Measurements from ENCODE around the gene GPR6. TPM values are rescaled to one million over a fixed set of nuclear protein-coding genes. Genes with fewer than 3 reads are reported as not detected.

Gene GPR6
- total and polyA plus RNA-seq, 2 of the 8 experiments (the other 6 are each of a cell fraction or from before 2014, with no cell fraction given) = 0.18 to 0.37 TPM

GRCh38 chr6:109979033-109979921 lies 1.2 kb downstream of the GPR6 start (continued):
- TF ChIP-seq ATF3 (IDR thresholded peaks at IDR 0.05; ENCODE audit: insufficient read depth, low read depth, low read length) (no peak), RFX5 (IDR thresholded peaks at IDR 0.05; ENCODE audit: borderline replicate concordance, low read depth, low read length) (no peak), BRCA1 (IDR thresholded peaks at IDR 0.05; ENCODE audit: low read depth, low read length) (no peak), ATF2 (IDR thresholded peaks at IDR 0.05; ENCODE audit: low read length) (no peak), POLR2A (IDR thresholded peaks at IDR 0.05; ENCODE audit: control extremely low read depth in 1 of 2, low read depth in 2 of 2, low read length in 2 of 2) (no peak), JUND (IDR thresholded peaks at IDR 0.05; ENCODE audit: low read length) (no peak), SAP30 (IDR thresholded peaks at IDR 0.05; ENCODE audit: insufficient read depth, insufficient replicate concordance, low read length) (no peak), KDM1A (IDR thresholded peaks at IDR 0.05; ENCODE audit: borderline replicate concordance, low read length) (no peak), RBBP5 (IDR thresholded peaks at IDR 0.05; ENCODE audit: borderline replicate concordance, low read depth, low read length) (no peak), KDM4A (IDR thresholded peaks at IDR 0.05; ENCODE audit: low read depth, low read length, severe bottlenecking) (peak; percentile 84), CREB1 (IDR thresholded peaks at IDR 0.05) (no peak), MAFK (IDR thresholded peaks at IDR 0.05; ENCODE audit: low read depth, low read length) (no peak), CHD1 (IDR thresholded peaks at IDR 0.05; ENCODE audit: low read depth, low read length) (no peak), GTF2F1 (IDR thresholded peaks at IDR 0.05; ENCODE audit: borderline replicate concordance, low read depth, low read length) (no peak), CTCF (IDR thresholded peaks at IDR 0.05; ENCODE audit: control extremely low read depth in 1 of 3, insufficient read depth in 1 of 3, low read depth in 1 of 3, low read length in 3 of 3) (peak in 2 of 3 experiments; percentile 0 to 6; a peak in 2 of 4 replicates), JUN (IDR thresholded peaks at IDR 0.05; ENCODE audit: low read depth, low read length) (no peak), KDM5A (IDR thresholded peaks at IDR 0.05; ENCODE audit: low read length) (no peak)
- TF ChIP-seq, protein P1, sequence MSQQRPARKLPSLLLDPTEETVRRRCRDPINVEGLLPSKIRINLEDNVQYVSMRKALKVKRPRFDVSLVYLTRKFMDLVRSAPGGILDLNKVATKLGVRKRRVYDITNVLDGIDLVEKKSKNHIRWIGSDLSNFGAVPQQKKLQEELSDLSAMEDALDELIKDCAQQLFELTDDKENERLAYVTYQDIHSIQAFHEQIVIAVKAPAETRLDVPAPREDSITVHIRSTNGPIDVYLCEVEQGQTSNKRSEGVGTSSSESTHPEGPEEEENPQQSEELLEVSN (IDR thresholded peaks at IDR 0.05) = peak; percentile 88

All from H1 (cell line).